H7 (cell line): ENCODE measurements around the gene IZUMO1. TPM values are rescaled to one million over a fixed set of nuclear protein-coding genes. Genes with fewer than 3 reads are reported as not detected.
A peak's percentile ranks its signal among the peaks of the same experiment; 100 is the strongest.
"Not testable (repeated sequence)": the region's sequence is repeated elsewhere in the genome, so short reads cannot be mapped to it uniquely, and the experiment has no call there.

Experiments used
- DNase-seq: peaks from one replicate; pipeline ENCODE4 v3.0.0; 2012
- H3K27me3 ChIP-seq: 2 replicates; pipeline ENCODE4 v1.6.0; 2011; ENCODE audit warnings: mild to moderate bottlenecking, low read length; ENCODE audit not compliant: control insufficient read depth, insufficient read depth
- H3K36me3 ChIP-seq: replicated peaks from 2 replicates; pipeline ENCODE4 v1.5.1; 2011; ENCODE audit warnings: low read length; ENCODE audit not compliant: control insufficient read depth, insufficient read depth
- H3K4me3 ChIP-seq: 2 replicates; pipeline ENCODE4 v1.5.1; 2011; ENCODE audit warnings: low read depth, mild to moderate bottlenecking, control low read depth, low read length, moderate library complexity; ENCODE audit not compliant: insufficient read depth
- total RNA-seq: library from RNA; depleted of rRNA; stranded (reverse); fragments of >200 nt; shearing (Covaris generic); gene quantifications from 2 replicates; pipeline ENCODE4 v1.2.3, GENCODE V29; 2014; rRNA removed

Gene IZUMO1
- total RNA-seq, 1 experiment from 2014 or later: 0.24 TPM

DNA sequence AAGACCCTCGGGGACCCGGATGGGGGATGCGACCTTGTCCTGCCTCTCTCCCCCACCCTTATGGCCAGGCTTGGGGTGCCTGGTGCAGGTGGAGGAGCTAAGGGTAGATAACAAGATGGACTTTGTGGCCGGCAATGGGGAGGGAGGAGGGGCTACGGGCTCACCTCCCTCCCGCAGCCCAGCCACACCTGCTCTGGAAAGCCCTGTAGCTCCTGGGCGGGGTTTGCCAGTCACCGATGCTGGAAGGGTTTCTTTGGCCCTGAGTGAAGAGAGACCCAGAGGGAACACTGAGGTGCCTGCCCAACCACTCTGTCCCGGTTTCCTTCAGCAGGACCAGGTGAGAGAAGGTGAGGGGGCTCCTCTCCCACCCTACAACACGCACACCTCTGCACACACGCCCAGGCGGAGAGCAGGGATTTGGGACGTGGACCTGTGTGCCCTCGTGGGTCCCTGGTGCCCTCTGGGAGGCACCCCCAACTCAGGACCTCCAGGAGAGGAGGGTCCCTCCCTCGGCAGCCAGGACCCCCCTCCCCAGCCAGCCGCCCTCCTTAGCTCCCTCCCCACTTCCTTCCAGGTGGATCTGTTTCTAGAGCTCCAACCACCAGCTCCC, 50.9 kb downstream of the IZUMO1 start, which contains the start of gene FUT2:
FUT2 (plus strand) TSS at position 229 of the 610 bp plus-strand sequence. CDS start 6,986 bp downstream, outside the sequence.
- Histone ChIP-seq H3K27me3 (no peaks in the 10 kb centered on the region), H3K4me3 (peak within 1 kb of the TSS; percentile 79), H3K36me3 (no peaks in the 10 kb centered on the region)
- DNase-seq: peak; percentile 95

- not testable (repeated sequence) for H3K4me3 ChIP-seq, H3K36me3 ChIP-seq, H3K27me3 ChIP-seq, DNase-seq
These were observed 53.1 kb downstream of the IZUMO1 start for GRCh38 chr19:48693629-48694028.

Other genes starting within 250 kb of the IZUMO1 start
- gene LMTK3, start 235.1 kb downstream of the IZUMO1 start, total RNA-seq: 3.0 and 3.6 TPM in 2 replicates
- gene SULT2B1, start 194.7 kb downstream of the IZUMO1 start, total RNA-seq: 1.8 and 2.8 TPM in 2 replicates
- gene SPACA4, start 140.2 kb downstream of the IZUMO1 start, total RNA-seq: not detected in 2 replicates
- 3.8 and 4.0 TPM in 2 replicates for gene FAM83E, start 131.8 kb downstream of the IZUMO1 start, total RNA-seq
- gene RPL18, start 127.7 kb downstream of the IZUMO1 start, total RNA-seq: 3,978 and 5,156 TPM in 2 replicates
- gene SPHK2, start 127.4 kb downstream of the IZUMO1 start, total RNA-seq: 10.9 and 26.4 TPM in 2 replicates
- 11.2 and 18.2 TPM in 2 replicates for gene DBP, start 109.5 kb downstream of the IZUMO1 start, total RNA-seq
- 10.8 and 24.0 TPM in 2 replicates for gene CA11, start 100.7 kb downstream of the IZUMO1 start, total RNA-seq
- 0.15 TPM in 1 of 2 replicates, not detected in the other for gene NTN5, start 73.9 kb downstream of the IZUMO1 start, total RNA-seq
- gene FUT2, start 50.9 kb downstream of the IZUMO1 start, total RNA-seq: 0.78 and 1.8 TPM in 2 replicates
- gene MAMSTR, start 27.2 kb downstream of the IZUMO1 start, total RNA-seq: 1.7 and 2.4 TPM in 2 replicates
- gene RASIP1, start 6.3 kb downstream of the IZUMO1 start, total RNA-seq: 4.5 and 4.6 TPM in 2 replicates
- gene FUT1, start 5.7 kb upstream of the IZUMO1 start, total RNA-seq: 6.1 and 8.2 TPM in 2 replicates
- 0.35 TPM in 1 of 2 replicates, not detected in the other for gene FGF21, start 8.6 kb upstream of the IZUMO1 start, total RNA-seq
- 31.5 and 40.0 TPM in 2 replicates for gene BCAT2, start 64.1 kb upstream of the IZUMO1 start, total RNA-seq
- 9.9 and 18.0 TPM in 2 replicates for gene HSD17B14, start 89.6 kb upstream of the IZUMO1 start, total RNA-seq
- gene PLEKHA4, start 121.7 kb upstream of the IZUMO1 start, total RNA-seq: 20.6 and 25.6 TPM in 2 replicates
- gene PPP1R15A, start 125.5 kb upstream of the IZUMO1 start, total RNA-seq: 20.3 and 21.6 TPM in 2 replicates
- gene TULP2, start 151.8 kb upstream of the IZUMO1 start, total RNA-seq: 0.52 and 1.1 TPM in 2 replicates
- 173 and 203 TPM in 2 replicates for gene NUCB1, start 153.4 kb upstream of the IZUMO1 start, total RNA-seq
- gene DHDH, start 186.8 kb upstream of the IZUMO1 start, total RNA-seq: not detected in 2 replicates
- 57.8 and 72.6 TPM in 2 replicates for gene BAX, start 208.0 kb upstream of the IZUMO1 start, total RNA-seq
- 2,437 and 3,282 TPM in 2 replicates for gene FTL, start 218.4 kb upstream of the IZUMO1 start, total RNA-seq
- gene GYS1, start 246.4 kb upstream of the IZUMO1 start, total RNA-seq: 35.2 and 50.2 TPM in 2 replicates
- gene RUVBL2, start 247.0 kb upstream of the IZUMO1 start, total RNA-seq: 256 and 327 TPM in 2 replicates